Endothelial cell of umbilical vein (primary cell): ENCODE data around the gene OR2AG1. TPM values are rescaled to one million over a fixed set of nuclear protein-coding genes. Genes with fewer than 3 reads are reported as not detected.
A peak's percentile ranks its signal among the peaks of the same experiment; 100 is the strongest.

Experiments
- BruUV-seq: library from RNA; stranded (reverse); fragments of 400-500 nt; replicated peaks from 2 replicates; lab custom pipeline; 2021; lab: Mats Ljungman, UMichigan
- CTCF ChIA-PET: fragments of 300-600, 350-600 bp; sonication (Branson Sonifier 250); formaldehyde crosslinking; loops from one replicate; lab custom pipeline; 2021; ENCODE audit warnings: antibody characterized with exemption, inconsistent platforms; lab: Charles Lee
- POLR2A ChIA-PET: fragments of 300-600, 350-600 bp; sonication (Branson Sonifier 250); formaldehyde crosslinking; loops from one replicate; lab custom pipeline; 2021; ENCODE audit warnings: antibody characterized with exemption, inconsistent platforms; lab: Charles Lee
- DNase-seq: peaks from one replicate; pipeline ENCODE4 v3.0.0-alpha.2; 2011; ENCODE audit warnings: low read depth, low spot score
- FAIRE-seq: peaks from 2 replicates; lab custom pipeline; 2011; peaks lifted over from hg19 to GRCh38; lab: Jason Lieb, UNC
- H2AFZ ChIP-seq: 2 replicates; pipeline ENCODE4 v1.6.0; 2012; ENCODE audit warnings: low read depth, low read length, control low read depth, inconsistent platforms
- H3K27ac ChIP-seq: 2 replicates; pipeline ENCODE4 v1.5.1; 2011; ENCODE audit warnings: low read depth, mild to moderate bottlenecking, control low read depth, low read length, moderate library complexity; ENCODE audit not compliant: insufficient read depth
- H3K27me3 ChIP-seq, 2 experiments: 2 replicates each; pipeline versions ENCODE4 v1.6.0 to v1.6.1; 2011; ENCODE audit warnings: low read length in 2 of 2, mixed read lengths in 1 of 2; ENCODE audit not compliant: control insufficient read depth in 2 of 2, insufficient read depth in 2 of 2
- H3K36me3 ChIP-seq, 2 experiments: 2 replicates in 1 of 2; 3 replicates in 1 of 2; pipeline ENCODE4 v1.5.1; 2011; ENCODE audit warnings: low read length in 2 of 2, mild to moderate bottlenecking in 1 of 2, moderate library complexity in 1 of 2; ENCODE audit not compliant: control insufficient read depth in 2 of 2, insufficient read depth in 2 of 2; ENCODE audit errors: extremely low read depth in 1 of 2
- H3K4me1 ChIP-seq: 3 replicates; pipeline ENCODE4 v1.5.1; 2011; ENCODE audit warnings: mild to moderate bottlenecking, low read length; ENCODE audit not compliant: control insufficient read depth, insufficient read depth; ENCODE audit errors: extremely low read depth
- H3K4me2 ChIP-seq: 2 replicates; pipeline ENCODE4 v1.6.1; 2011; ENCODE audit warnings: low read length, control low read depth, mixed read lengths; ENCODE audit not compliant: insufficient read depth
- H3K4me3 ChIP-seq, 3 experiments: fragments of 200-600 bp in 1 of 3; sonication (generic), shearing (Covaris generic) in 1 of 3; replicated peaks in 1 of 3; 2 replicates each; pipeline ENCODE4 v1.5.1; 2011 to 2016; ENCODE audit warnings: control low read depth in 3 of 3, low read length in 3 of 3, mild to moderate bottlenecking in 2 of 3, inconsistent platforms in 1 of 3, low read depth in 1 of 3, moderate library complexity in 1 of 3; ENCODE audit not compliant: insufficient read depth in 1 of 3
- H3K79me2 ChIP-seq: 2 replicates; pipeline ENCODE4 v1.6.0; 2012; ENCODE audit warnings: low read length, inconsistent platforms; ENCODE audit not compliant: control insufficient read depth, insufficient read depth
- H3K9ac ChIP-seq: replicated peaks from 2 replicates; pipeline ENCODE3; 2011; ENCODE audit warnings: low read length, control low read depth; ENCODE audit not compliant: insufficient read depth; ENCODE audit errors: extremely low read depth
- H3K9me1 ChIP-seq: replicated peaks from 3 replicates; pipeline ENCODE4 v1.6.0; 2011; ENCODE audit warnings: mild to moderate bottlenecking, low read length; ENCODE audit not compliant: control insufficient read depth, insufficient read depth; ENCODE audit errors: extremely low read depth
- H3K9me3 ChIP-seq: replicated peaks from 2 replicates; pipeline ENCODE4 v1.5.1; 2012; ENCODE audit warnings: low read length, inconsistent platforms; ENCODE audit not compliant: control insufficient read depth, insufficient read depth
- H4K20me1 ChIP-seq: replicated peaks from 2 replicates; pipeline ENCODE3; 2011; ENCODE audit warnings: mild to moderate bottlenecking, low read length; ENCODE audit not compliant: control insufficient read depth, insufficient read depth; ENCODE audit errors: extremely low read depth
- GATA2 ChIP-seq: IDR thresholded peaks from 2 replicates; pipeline ENCODE4 v1.7.0; 2011; ENCODE audit warnings: low read depth, mild to moderate bottlenecking, moderate library complexity, mixed read lengths, low read length; ENCODE audit not compliant: insufficient read length, insufficient read depth
- JUN ChIP-seq: IDR thresholded peaks from 2 replicates; pipeline ENCODE4 v1.6.1; 2011; ENCODE audit warnings: borderline replicate concordance, low read depth; ENCODE audit not compliant: insufficient read length, insufficient read depth
- POLR2AphosphoS5 ChIP-seq: IDR thresholded peaks from 2 replicates; pipeline ENCODE4 v1.6.1; 2012; ENCODE audit warnings: low read depth, mild to moderate bottlenecking, control low read depth, low read length, moderate library complexity; ENCODE audit not compliant: insufficient read depth
- dilution Hi-C: fragments of 300-500 bp; cut with MboI; formaldehyde crosslinking; loops from one replicate; pipeline ENCODE4 v1.15.0; 2019; ENCODE audit warnings: low sequenced_read_pairs; ENCODE audit not compliant: extremely low pct_ligation_motif_present
- intact Hi-C: fragments of 100-400 bp; cut with micrococcal nuclease; formaldehyde crosslinking; loops from one replicate; pipeline ENCODE4 v1.10.0; 2022
- polyA plus RNA-seq, 4 experiments: library from polyadenylated mRNA; depleted of rRNA in 3 of 4; stranded (reverse) in 3 of 4; unstranded in 1 of 4; fragments of >200 nt; gene quantifications; 2 replicates each; pipeline versions ENCODE4 v1.2.1 to v1.2.3, GENCODE V29; 2011 to 2012; ENCODE audit warnings: missing spikeins in 1 of 4
- total RNA-seq: library from RNA; stranded (reverse); gene quantifications from 2 replicates; pipeline ENCODE4 v1.2.3, GENCODE V29; 2021
- TF ChIP-seq, protein P1 (sequence below), 2 donors: IDR thresholded peaks; 1 replicate in 1 of 2; 2 replicates in 1 of 2; pipeline ENCODE4 v1.5.1; 2011; ENCODE audit warnings: low read length in 2 of 2, mild to moderate bottlenecking in 2 of 2, moderate library complexity in 2 of 2, control low read depth in 1 of 2, inconsistent platforms in 1 of 2, low read depth in 1 of 2; ENCODE audit not compliant: insufficient read depth in 1 of 2; ENCODE audit errors: extremely low read depth in 1 of 2

OR2AG1 gene
- total and polyA plus RNA-seq, 2 donors (not counting 3 experiments of a cell fraction or from before 2014, with no cell fraction given), result not detected

DNA sequence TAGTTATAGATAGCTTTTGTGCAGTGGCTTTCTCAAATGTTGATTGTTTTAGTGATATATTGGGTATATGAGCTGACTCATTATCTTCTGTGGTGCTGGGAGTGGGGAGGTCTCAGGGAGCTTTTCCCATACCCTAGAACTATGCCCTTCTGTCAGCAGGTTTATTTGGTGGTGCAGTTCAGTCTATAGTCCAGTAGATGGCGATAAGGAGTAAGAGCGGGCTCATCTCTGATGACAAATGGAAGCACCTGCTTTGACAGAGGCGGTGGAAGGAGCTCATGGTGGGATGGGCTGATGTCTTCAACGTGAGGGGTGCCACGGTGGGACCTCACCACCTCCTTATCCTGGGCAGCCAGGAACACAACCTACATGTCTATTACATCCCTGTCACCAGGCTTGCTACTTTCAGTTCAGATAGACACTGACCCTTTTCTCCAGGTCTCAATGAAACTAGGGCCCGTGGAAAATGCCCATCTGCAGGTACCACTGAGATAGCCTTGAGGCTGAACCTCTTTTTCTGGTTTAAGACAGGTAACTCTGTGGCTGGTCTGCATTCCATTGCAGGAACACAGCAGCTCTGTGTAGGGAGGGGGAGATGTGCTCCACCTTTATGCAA lies 29.7 kb downstream of the OR2AG1 start:
- H3K27me3 ChIP-seq, result no peaks in the 10 kb centered on the region
- dilution Hi-C loops, result no loop called here
- BruUV-seq, result no TSS peak
- POLR2A ChIA-PET, result no interaction called here
- DNase-seq (peak; percentile 48), FAIRE-seq (peak; percentile 87)
- no peaks in the 10 kb centered on the region for H3K4me1 ChIP-seq
- no peak overlapping the region for H3K9ac ChIP-seq
- H2AFZ ChIP-seq, result no peak overlapping the region
- H3K27ac ChIP-seq, result no peak overlapping the region
- H3K9me1 ChIP-seq, result no peaks in the 10 kb centered on the region
- TF ChIP-seq GATA2, result no peak
- TF ChIP-seq, protein P1, sequence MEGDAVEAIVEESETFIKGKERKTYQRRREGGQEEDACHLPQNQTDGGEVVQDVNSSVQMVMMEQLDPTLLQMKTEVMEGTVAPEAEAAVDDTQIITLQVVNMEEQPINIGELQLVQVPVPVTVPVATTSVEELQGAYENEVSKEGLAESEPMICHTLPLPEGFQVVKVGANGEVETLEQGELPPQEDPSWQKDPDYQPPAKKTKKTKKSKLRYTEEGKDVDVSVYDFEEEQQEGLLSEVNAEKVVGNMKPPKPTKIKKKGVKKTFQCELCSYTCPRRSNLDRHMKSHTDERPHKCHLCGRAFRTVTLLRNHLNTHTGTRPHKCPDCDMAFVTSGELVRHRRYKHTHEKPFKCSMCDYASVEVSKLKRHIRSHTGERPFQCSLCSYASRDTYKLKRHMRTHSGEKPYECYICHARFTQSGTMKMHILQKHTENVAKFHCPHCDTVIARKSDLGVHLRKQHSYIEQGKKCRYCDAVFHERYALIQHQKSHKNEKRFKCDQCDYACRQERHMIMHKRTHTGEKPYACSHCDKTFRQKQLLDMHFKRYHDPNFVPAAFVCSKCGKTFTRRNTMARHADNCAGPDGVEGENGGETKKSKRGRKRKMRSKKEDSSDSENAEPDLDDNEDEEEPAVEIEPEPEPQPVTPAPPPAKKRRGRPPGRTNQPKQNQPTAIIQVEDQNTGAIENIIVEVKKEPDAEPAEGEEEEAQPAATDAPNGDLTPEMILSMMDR (IDR thresholded peaks at IDR 0.05; ENCODE audit: extremely low read depth in 1 of 2, insufficient read depth in 1 of 2, low read depth in 1 of 2, low read length in 2 of 2), result peak; percentile 83 to 88
- H3K79me2 ChIP-seq, result no peaks in the 10 kb centered on the region
- no peak overlapping the region for H3K4me3 ChIP-seq
- no peaks in the 10 kb centered on the region for H4K20me1 ChIP-seq
- CTCF ChIA-PET, result interaction anchor here (0.5 to 4.1 kb wide), 51 partner anchors 9 to 1287 kb away, joined by 3 to 61 read pairs (median 4); partner anchors contain the start of genes NLRP14, OR10A2, RBMXL2 and ZNF214
- no peaks in the 10 kb centered on the region for H3K36me3 ChIP-seq
- H3K9me3 ChIP-seq, result no peaks in the 10 kb centered on the region
- intact Hi-C loops, result loop anchor here (1.0 to 2.0 kb wide), 3 partner anchors 286 to 630 kb away; no protein-coding TSS in a partner anchor
- no peak overlapping the region for H3K4me2 ChIP-seq

GRCh38 chr11:6813656-6814055 lies 30.8 kb downstream of the OR2AG1 start:
- Histone ChIP-seq H3K79me2 (no peaks in the 10 kb centered on the region), H3K9ac (no peak overlapping the region), H3K4me1 (no peaks in the 10 kb centered on the region), H3K9me1 (no peaks in the 10 kb centered on the region), H3K4me2 (no peak overlapping the region), H3K27me3 (no peaks in the 10 kb centered on the region), H3K36me3 (no peaks in the 10 kb centered on the region), H3K9me3 (no peaks in the 10 kb centered on the region), H4K20me1 (no peaks in the 10 kb centered on the region), H3K4me3 (no peak overlapping the region), H2AFZ (no peak overlapping the region), H3K27ac (no peak overlapping the region)
- FAIRE-seq, result no peak
- ChIA-PET POLR2A (no interaction called here), CTCF (interaction anchor here (1.9 to 4.1 kb wide), 5 partner anchors 10 to 465 kb away, joined by 11 to 61 read pairs (median 14); no protein-coding TSS in a partner anchor)
- intact Hi-C loops (loop anchor here (2.0 kb wide), 2 partner anchors 285 to 465 kb away; no protein-coding TSS in a partner anchor), dilution Hi-C loops (no loop called here)
- no TSS peak for BruUV-seq
- TF ChIP-seq POLR2AphosphoS5 (no peak), GATA2 (no peak), JUN (no peak)
- TF ChIP-seq, protein P1 (IDR thresholded peaks at IDR 0.05; ENCODE audit: extremely low read depth in 1 of 2, insufficient read depth in 1 of 2, low read depth in 1 of 2, low read length in 2 of 2), result no peak
- DNase-seq, result no peak
